ENCODE data around the gene TTC21B.
"Not testable (repeated sequence)": the region's sequence is repeated elsewhere in the genome, so short reads cannot be mapped to it uniquely, and the experiment has no call there.

The TTC21B gene

DNA sequence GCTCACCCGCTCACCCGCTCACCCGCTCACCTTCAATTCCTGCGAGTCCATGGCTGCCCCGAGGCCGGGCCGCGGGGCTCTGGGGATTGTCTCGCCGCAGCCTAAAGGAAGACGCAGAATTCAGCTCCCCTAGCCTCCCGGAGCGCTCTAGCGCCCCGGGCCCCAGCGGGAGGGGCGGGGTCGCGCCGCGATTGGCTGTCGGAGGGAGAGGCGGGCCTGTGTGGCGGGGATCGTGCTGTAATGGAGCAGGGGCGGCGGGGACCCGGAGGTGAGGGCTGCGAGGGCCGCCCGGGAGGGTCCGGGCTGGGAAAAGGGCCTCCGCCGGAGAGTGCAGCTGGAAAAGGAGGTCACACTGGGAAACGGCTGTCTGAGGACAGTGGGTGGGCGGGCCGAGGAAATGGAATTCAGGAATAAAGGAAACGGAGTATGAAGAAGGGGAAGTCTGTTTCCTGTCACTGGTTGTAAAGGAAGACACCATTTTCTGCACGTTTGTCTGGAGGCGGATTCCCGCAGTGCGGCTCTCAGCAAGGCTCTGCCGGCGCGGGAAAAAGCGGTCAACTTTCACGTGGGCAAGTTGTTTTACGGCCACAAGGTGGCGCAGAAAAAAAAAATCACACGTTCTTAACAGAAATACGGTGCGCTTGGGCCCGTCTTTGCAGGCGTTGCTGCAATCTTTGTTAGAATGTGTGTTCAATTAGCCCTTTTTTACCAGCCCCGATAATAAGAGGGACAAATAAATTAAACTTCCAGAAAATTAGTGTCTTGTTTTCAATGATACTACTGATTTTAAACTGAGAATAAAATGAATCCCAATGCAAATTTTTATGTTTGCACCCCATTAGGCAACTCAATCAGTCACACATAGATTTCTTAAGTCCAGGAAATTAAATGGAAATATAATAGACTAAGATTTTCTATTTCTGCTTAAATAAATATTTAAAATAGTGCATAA, at the start of gene TTC21B:
Gene TTC21B, minus strand, starts transcription at position 122 of the 952 bp plus-strand sequence. Its CDS starts 71 bp downstream, at position 51.
- DNase-seq (ENCODE audit: low spot score) = peak; percentile 80

DNA sequence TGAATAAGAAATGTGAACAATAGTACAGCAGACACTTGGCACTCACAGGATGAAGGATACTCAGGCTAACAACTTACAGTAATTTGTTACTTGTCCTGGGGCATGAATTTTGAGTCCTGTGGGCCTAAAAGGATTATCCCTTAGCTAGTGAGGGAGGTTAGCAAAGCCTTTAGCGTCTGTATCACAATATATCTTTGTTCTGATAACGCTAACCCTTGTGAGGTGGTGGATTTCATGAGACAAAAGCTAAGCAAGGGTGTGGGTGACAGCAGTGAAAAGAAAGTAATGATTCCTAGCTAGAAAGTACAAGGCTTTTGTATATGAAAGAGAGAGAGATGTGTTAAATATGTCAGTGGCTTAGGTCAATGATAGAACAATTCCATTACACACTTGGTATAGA, 46.8 kb upstream of the TTC21B start:
- DNase-seq (ENCODE audit: low spot score) = peak; percentile 2

DNA sequence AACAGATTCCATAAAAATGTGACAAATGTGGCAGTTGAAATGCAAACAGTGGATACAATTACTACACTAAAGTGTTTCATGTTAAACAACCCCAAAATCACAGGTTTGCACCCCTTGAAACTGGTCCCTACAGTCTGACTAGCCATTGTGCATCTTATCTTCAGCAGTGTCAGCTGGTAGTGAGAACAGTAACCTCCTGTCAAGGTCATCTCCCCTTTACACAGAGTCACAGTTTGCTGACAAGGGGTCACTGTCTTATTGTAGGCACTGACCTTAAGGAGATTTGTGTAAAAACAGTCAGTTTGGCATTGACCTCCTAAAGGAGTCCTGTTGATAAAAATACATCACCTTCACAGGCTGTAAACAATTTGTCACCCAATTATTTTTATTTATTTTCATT, 37.3 kb upstream of the TTC21B start:
- no peak for DNase-seq (ENCODE audit: low spot score)

DNA sequence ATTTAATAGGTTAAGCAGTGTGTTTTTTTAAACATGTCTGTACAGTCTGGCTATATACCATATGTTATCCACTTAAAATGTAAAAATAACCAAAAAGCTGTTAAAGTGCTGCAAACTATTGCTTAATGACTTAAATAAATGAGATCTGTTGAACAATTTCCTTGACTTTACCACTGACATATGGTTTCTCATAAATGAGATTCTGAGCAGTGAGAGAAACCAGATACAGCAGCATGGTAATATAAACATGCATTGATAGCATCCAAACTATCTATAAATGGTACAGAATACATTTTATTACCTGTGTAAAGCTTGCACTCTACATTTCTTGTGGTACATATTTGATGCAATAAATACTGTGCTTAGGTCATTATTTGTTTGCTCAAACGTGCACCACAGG, 36.3 kb upstream of the TTC21B start:
- no peak for DNase-seq (ENCODE audit: low spot score)

DNA sequence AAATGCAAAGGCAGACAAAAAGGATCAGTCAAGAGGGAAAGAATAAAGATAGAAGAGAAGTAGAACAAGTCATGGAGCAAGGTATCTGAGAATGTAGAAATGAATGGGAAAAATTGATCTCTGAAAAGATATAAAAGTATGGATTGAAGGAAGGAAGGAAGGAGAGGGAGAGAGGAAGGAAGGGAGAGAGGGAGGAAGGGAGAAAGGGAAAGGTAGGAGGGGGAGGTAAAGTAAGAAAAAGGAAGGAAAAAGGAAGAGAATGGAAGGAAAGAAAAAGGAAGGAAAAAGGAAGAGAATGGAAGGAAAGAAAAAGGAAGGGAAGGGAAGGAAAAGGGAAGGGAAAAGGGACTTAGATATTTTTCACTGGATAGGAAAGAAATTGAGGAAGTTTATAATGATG, 31.5 kb upstream of the TTC21B start:
- no peak for DNase-seq (ENCODE audit: low spot score)

DNA sequence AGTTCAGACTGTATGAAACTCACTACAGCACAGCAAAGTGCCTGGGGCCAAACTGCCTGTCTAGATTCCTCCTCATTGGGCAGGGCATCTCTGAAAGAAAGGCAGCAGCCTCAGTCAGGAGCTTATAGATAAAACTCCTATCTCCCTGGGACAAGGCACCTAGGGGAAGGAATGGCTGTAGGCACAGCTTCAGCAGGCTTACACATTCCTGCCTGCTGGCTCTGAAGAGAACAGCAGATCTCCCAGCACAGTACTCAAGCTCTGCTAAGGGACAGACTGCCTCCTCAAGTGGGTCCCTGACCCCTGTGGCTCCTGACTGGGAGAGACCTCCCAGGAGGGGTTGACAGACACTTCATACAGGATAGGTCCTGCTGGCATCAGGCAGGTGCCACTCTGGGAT, 18.6 kb upstream of the TTC21B start:
- not testable (repeated sequence) for DNase-seq (ENCODE audit: low spot score)

DNA sequence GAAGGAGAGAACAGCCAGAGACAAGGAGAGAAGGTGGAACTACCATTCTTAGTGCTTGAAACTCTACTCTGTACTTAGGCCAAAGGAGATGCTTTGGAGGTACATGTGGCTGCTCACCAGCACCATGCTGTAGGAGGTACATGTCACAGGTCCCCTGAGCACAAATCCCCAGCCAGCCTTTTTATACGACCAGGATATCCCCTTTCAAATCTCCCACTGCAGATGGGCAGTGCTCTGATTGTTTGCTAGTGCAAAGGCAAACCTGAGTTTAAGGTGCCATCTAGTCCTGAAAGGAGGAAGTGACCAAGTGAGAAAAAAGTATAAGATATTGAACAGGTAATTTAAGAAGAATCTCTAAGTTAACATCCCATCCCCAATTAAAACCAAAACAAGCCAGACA, 17.1 kb upstream of the TTC21B start:
- no peak for DNase-seq (ENCODE audit: low spot score)

DNA sequence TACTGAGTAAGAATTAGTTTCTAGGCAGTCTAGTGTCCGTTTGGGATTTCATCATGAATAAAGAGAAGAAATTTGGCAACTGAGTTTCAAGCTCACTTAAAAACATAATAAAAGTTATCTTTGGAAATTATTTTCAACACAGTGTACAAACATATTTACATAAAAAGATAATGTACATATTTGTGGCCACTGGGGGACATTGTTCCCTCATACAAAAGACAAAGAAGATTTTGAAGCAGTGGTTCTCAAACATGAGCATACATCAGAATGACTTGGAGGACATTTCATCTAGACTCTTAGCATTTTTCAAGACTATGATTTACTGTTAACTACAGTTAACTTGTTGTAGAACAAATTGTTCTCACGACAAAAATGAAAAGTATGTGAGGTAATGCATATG, 15.7 kb upstream of the TTC21B start:
- DNase-seq (ENCODE audit: low spot score) = no peak

DNA sequence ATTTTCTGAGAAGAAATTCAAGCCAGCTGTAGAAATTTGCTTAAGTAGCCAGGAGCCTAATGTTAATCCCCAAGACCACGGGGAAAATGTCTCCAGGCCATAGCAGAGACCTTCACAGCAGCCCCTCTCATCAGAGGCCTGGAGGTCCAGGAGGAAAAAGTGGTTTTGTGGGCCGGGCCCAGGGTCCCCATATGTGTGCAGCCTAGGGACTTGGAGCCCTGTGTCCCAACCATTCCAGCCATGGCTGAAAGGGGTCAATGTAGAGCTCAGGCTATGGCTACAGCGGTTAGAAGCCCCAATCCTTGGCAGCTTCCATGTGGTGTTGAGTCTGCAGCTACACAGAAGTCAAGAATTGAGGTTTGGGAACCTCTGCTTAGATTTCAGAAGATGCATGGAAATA, 14.2 kb upstream of the TTC21B start:
- DNase-seq (ENCODE audit: low spot score) = no peak

DNA sequence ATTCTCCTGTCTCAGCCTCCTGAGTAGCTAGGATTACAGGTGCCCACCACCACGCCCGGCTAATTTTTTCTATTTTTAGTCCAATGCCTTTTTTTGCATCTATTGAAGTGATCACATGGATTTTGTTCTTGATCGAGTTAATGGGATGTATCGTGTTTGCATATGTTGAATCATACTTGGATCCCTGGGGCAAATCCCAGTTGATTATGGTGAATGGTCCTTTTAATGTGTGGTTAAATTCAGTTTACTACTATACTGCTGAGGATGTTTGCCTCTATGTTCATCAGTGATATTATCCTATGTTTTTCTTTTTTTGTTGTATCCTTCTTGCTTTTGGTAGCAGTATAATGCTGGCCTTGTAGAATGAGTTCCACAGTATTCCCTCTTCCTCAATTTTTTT, 8.2 kb upstream of the TTC21B start:
- no peak for DNase-seq (ENCODE audit: low spot score)

DNA sequence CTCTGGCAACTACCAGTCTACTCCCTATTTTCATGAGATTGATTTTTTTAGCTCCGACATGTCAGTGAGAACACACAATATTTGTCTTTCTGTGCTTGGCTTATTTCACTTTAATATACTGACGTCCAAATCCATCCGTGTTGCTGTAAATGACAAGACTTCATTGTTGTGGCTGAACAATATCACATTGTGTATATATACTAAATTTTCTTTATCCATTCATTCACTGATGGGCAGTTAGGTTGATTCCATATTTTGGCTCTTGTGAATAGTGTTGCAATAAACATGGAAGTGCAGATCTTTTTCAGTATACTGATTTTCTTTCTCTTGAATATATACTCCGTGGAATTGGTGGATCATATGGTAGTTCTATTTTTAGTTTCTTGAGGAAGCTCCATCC, 5.8 kb upstream of the TTC21B start:
- no peak for DNase-seq (ENCODE audit: low spot score)

DNA sequence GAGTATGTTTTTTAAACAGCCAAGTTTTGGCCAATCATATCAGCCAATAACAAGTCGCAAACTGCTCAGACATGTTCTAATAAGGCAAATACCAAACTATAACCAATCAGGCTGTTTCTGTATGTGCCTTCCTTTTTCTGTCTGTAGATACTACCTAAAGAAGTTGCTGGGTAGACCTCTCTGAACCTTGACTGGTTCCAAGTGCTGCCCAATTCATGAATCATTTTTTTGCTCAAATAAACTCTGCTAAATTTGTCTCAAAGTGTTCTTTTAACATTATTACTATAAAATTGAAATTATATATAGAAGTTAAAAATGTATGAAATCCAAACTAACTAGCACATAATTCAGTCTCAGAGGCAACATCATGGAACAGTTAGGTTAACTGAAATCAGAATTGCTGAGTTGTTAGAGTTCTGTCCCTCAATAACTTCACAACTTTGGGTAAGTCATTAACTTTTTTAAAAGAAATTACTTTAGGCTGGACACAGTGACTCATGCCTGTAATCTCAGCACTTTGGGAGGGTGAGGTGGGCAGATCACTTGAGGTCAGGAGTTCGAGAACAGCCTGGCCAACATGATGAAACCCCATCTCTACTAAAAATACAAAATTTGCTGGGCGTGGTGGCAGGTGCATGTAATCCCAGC, 4.9 kb upstream of the TTC21B start:
- no peak for DNase-seq (ENCODE audit: low spot score)

DNA sequence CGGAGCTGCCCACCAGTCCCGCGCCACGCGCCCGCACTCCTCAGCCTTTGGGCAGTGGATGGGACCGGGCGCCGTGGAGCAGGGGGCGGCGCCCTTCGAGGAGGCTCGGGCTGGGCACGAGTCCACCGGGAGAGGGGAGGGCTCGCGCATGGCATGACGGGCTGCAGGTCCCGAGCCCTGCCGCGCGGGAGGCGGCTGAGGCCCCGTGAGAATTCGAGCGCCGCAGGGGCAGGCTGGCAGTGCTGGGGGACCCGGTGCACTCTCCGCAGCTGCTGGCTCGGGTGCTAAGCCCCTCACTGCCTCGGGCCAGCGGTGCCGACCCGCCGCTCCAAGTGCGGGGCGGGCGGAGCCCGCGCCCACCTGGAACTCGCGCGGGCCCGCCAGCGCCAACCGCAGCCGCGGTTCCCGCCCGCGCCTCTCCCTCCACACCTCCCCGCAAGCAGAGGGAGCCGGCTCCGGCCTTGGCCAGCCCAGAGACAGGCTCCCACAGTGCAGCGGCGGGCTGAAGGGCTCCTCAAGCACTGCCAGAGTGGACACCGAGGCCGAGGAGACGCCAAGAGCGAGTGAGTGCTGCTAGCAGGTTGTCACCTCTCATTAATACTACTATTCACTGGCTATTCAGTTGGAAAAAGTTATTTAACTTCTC, 3.6 kb upstream of the TTC21B start:
- no peak for DNase-seq (ENCODE audit: low spot score)

DNA sequence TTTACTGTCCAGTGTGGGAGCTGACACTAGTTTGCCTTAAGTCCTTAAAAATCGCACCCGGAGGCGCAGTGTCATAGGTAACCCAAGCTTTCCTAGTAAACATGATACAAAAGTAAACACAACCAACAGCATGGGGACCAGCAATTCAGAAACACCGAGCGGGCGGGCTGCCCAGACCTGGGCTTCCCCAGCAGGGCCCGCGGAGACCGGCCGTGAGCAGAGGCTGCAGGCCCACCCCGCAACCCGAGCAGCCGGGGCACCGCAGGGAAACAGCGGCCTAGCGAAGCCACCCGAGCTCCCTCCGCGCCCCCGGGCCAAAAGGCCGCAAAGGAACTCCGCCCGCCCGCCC, 296 bp downstream of the TTC21B start:
- peak; percentile 13 for DNase-seq (ENCODE audit: low spot score)

DNA sequence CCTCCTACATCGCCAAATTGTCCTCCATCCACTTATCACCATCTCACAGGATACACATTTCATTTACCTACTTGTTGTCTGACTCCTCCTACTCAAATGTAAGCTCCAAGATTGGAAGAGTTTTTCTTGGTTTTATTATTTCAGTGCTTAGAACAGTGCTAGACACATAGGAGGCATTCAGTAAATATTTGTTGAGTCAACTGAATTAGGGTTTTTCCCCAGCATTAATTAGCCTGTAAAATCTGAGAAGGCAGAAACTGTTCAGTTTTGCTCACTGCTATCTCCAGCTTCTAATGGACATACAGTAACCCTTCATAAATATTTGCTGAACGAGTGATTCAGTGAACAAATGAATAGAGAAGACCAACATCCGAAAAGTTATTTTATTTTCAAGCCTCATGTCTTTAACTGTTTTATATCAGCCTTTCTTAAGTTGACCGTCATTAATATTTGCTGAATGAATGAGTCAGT, 800 bp downstream of the TTC21B start:
- no peak for DNase-seq (ENCODE audit: low spot score)

DNA sequence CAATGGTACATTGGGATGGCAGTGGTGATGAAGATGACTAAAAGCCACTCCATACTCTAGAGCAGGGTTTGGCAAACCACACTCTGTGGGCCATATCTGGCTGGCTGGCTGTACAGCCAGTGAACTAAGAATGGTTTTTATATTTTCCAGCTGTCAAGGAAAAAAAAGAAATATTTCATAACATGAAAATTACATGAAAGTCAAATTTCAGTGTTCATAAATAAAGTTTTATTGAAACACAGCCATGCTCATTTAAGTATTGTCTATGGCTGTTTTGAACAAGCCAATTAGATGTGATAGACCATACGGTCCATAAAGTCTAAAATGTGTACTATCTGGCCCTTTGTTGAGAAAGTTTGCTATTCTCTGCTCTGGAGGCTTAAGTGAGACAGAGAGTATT, 1.5 kb downstream of the TTC21B start:
- no peak for DNase-seq (ENCODE audit: low spot score)

DNA sequence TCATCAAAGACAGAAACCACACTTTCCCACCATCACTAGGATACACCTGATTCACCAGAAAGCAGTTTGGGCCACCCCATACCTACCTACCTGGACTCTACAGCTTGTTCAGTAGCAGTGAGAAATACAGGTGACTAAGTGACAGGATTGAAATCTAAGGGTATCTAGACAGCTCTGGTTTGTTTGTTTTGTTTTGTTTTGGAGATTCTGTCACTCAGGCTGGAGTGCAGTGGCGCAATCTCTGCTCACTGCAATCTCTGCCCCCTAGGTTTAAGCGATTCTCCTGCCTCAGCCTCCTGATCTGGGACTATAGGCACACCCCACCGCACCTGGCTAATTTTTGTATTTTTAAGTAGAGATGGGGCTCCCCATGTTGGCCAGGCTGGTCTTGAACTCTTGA, 3.1 kb downstream of the TTC21B start:
- no peak for DNase-seq (ENCODE audit: low spot score)

DNA sequence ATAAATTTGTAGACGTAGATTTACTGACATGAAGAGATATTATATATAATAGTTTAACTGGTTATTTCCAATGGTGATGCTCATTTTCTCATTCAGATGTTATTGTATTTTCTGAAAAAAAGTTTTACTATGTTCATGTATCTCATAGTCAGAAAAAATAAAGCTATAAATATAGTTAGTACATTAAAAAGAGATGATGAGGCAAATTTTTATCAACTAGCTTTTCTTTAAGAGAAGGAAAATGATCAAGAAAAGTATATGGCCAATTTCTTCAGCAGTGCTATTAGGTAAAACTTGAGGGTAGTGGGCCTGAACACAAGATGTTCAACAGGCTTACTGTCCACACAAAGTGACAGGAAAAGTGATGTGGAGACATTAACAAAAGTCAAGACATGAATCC, 11.7 kb downstream of the TTC21B start:
- DNase-seq (ENCODE audit: low spot score) = no peak

DNA sequence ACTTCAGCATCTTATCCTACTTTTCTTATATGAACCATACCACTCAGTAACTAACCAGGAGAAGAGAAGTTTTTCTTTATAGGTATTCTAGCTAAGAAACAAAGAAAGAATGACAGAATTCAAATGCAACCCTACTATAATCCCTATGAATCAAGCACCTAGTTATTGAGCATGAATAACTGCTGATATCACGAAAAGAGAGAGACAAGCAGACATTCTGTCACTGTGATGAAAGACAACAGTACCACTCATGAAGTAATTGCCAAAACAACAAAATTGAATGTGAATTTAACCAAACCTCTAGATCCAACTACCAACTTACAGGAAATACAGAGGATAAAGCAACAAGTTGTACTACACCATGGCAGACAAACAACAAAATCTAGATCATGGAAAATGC, 15.3 kb downstream of the TTC21B start:
- DNase-seq (ENCODE audit: low spot score) = no peak

DNA sequence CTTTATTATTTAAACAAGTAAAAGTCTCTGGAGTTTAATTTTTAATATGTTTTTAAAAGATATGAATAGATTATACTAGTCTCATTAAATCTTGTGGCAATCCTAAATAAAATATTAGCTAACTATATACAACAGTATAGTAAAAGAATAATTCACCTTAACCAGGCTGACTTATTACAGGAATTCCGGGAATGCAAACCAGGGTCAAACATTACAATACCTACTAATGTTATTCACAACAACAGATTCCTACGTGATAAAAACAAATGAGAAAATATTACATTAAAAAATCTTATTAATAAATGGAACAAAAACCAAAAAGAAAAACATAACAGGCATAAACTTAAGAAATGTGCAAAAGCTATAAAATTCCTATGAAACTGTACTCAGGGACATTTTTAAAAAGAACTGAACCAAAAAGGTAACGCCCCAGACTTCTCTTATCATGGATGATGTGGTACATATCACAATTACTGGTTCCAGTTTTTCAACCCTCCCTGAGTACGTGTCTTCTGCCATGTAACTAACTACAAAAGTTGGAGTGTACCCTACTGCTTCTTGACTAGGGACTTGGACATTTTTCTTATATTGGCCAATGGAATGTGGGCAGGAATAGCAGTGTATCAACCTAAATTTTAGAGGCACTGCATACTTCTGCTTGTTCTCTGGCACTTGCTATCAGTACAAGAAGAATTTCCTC, 20.2 kb downstream of the TTC21B start:
- DNase-seq (ENCODE audit: low spot score) = no peak

DNA sequence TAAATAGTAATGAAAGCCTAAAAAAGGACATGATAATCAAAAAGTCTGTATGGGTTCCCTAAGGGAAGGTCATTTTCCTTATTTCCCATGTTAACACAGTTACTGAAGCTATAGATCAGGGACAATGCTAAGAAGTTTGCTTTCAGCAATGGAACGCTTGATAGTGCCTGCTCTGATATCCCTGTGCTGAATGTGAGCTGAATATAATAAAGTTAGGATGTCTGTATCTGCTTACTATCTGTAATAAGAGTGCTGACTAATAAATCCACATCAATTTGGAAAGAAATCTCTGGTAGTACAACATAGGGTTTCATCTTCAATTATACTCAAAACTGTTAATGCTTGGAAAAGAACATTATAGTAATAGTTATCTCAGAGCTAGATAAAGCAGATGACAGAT, 25.8 kb downstream of the TTC21B start:
- DNase-seq (ENCODE audit: low spot score) = no peak

DNA sequence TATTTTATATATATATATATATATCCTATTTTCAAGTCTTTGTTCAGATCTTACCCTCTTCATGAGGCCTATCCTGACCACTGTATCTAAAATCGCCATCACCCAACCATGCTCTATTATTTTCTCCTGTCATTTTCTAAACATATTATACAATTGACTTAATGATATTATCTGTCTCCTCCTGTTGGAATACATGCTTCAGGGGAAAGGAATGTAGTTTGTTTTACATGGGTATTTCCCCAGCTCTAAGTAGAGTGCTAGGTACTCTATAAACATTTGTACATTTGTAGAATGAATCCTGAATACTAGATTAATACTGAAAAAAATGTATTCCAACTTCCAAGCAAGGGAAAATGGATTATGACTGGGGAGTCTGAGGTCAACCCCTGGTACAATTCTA, 26.2 kb downstream of the TTC21B start:
- DNase-seq (ENCODE audit: low spot score) = no peak

Measured in COLO829 (cell line).